Heart left ventricle (tissue), 16 donors: ENCODE measurements around the gene COL16A1. TPM values are rescaled to one million over a fixed set of nuclear protein-coding genes. Genes with fewer than 3 reads are reported as not detected.

Experiments
- ATAC-seq, 4 donors: fragments of 200-7000 bp; cut with Tn5 transposase; one replicate each; pipeline ENCODE4 v1.9.1; 2020 to 2022; ENCODE audit warnings: moderate library complexity in 4 of 4, mild to moderate bottlenecking in 3 of 4, moderate number of reproducible peaks in 1 of 4
- DNase-seq, 5 donors: peaks; one replicate each; pipeline ENCODE4 v3.0.0-alpha.2; 2020
- H3K27ac ChIP-seq, 12 donors: fragments of 200-600 bp; sonication (generic) in 4 of 12; one replicate each; pipeline versions ENCODE4 v1.5.0 to v1.8.0; 2016 to 2022; ENCODE audit warnings: mild to moderate bottlenecking in 2 of 12
- H3K27me3 ChIP-seq, 9 donors: fragments of 200-600 bp; sonication (generic) in 2 of 9; one replicate each; pipeline versions ENCODE4 v1.5.1 to v1.8.0; 2016 to 2022; ENCODE audit warnings: mild to moderate bottlenecking in 3 of 9
- H3K36me3 ChIP-seq, 9 donors: fragments of 200-600 bp; sonication (generic) in 2 of 9; one replicate each; pipeline versions ENCODE4 v1.5.0 to v1.8.0; 2018 to 2022; ENCODE audit warnings: mild to moderate bottlenecking in 2 of 9
- H3K4me1 ChIP-seq, 12 donors: fragments of 200-600 bp; sonication (generic) in 4 of 12; one replicate each; pipeline versions ENCODE4 v1.5.0 to v1.8.0; 2016 to 2022; ENCODE audit warnings: mild to moderate bottlenecking in 3 of 12
- H3K4me3 ChIP-seq, 12 donors: fragments of 200-600 bp; sonication (generic) in 4 of 12; one replicate each; pipeline versions ENCODE4 v1.5.0 to v1.8.0; 2017 to 2022; ENCODE audit warnings: mild to moderate bottlenecking in 9 of 12, moderate library complexity in 4 of 12
- H3K9me3 ChIP-seq, 12 donors: fragments of 200-600 bp; sonication (generic) in 4 of 12; one replicate each; pipeline versions ENCODE4 v1.5.0 to v1.8.0; 2016 to 2022; ENCODE audit warnings: mild to moderate bottlenecking in 1 of 12
- CTCF ChIP-seq, 12 donors: fragments of 200-600 bp; sonication (generic) in 4 of 12; IDR thresholded peaks; one replicate each; pipeline versions ENCODE4 v1.5.0 to v1.8.0; 2018 to 2022; ENCODE audit warnings: antibody characterized with exemption in 12 of 12, mild to moderate bottlenecking in 5 of 12
- POLR2A ChIP-seq, 2 donors: fragments of 450-650 bp; IDR thresholded peaks; one replicate each; pipeline ENCODE4 v1.6.1; 2017; ENCODE audit warnings: antibody characterized with exemption in 2 of 2, mild to moderate bottlenecking in 2 of 2, moderate library complexity in 2 of 2
- WGBS, 4 donors: extraction: QIAGEN DNeasy Blood & Tissue Kit in 2 of 4; methylation state at CpG; one replicate each; pipeline versions ENCODE4 v1.1.5 to v1.1.7; 2013 to 2018; 5-methylcytosine and 5-hydroxymethylcytosine counted together
- intact Hi-C, 10 donors: fragments of 100-400 bp; cut with DNase I; formaldehyde crosslinking; loops; one replicate each; pipeline versions ENCODE4 v1.11.1 to v1.14.2; 2022
- polyA plus RNA-seq, 2 donors: library from polyadenylated mRNA; stranded (reverse); fragments of 200-250 nt; gene quantifications; one replicate each; pipeline ENCODE4 v1.2.3, GENCODE V29; 2013
- total RNA-seq, 9 donors: library from RNA; depleted of rRNA in 2 of 9; stranded (reverse); fragments of >200 nt in 2 of 9; fragmentation: NEBNext Ultra II Directional in 3 of 9; extraction: Animal tissue kit (Norgen Biotek cat#: 25700) in 3 of 9; gene quantifications; one replicate each; pipeline versions ENCODE4 v1.1.0 to v1.2.4, GENCODE V29; 2016 to 2023
- donor health status: ischemic (EF 13 %, LVEDD 7.1; RV severe dilation, severe dysfunction).
- donor health status: healthy with polysubstance abuse.
- donor health status: DM: no; HTN: yes; CAD: no.
- donor health status: DM: no; HTN: no; CAD: no.
- donor health status: ischemic (EF 25% LVEDD 6.9; RV normal size, moderate dysfunction).
- donor health status: ischemic (EF 25% LVEDD 5.7; RV mildly dilated, moderate dysfunction).
- donor health status: healthy.
- donor health status: DM: yes; HTN: yes; CAD: no.
- donor health status: ischemic (EF 35%, LVEDD 5.7; RV mildly dilated, moderate dysfunction).
- donor health status: nonischemic (EF 11% LVEDD 7.7; RV severe dilation, severe dysfunction).
- donor health status: DM: yes; HTN: yes; CAD: no.
- donor health status: PGD.
- donor health status: ischemic (EF 29% LVEDD 5.4; RV normal size, mild dysfunction).
- donor health status: nonischemic (EF 23%, LVEDD 6.1; RV moderate dilation, normal function).

Gene COL16A1
- total and polyA plus RNA-seq, 11 donors: 7.5 to 24.1 (median 13.1) TPM

- Histone ChIP-seq H3K4me1 (peaks cover 0 to 80% (median 41%) of the 10 kb centered on the region in 12 donors), H3K4me3 (no peak overlapping the region), H3K27me3 (no peaks in the 10 kb centered on the region), H3K36me3 (peaks cover 0 to 58% (median 48%) of the 10 kb centered on the region in 9 donors), H3K9me3 (no peaks in the 10 kb centered on the region), H3K27ac (peak overlapping the region; percentile 83 to 97 (median 90))
- WGBS, 4 donors: 37 to 60% (median 53%) methylated on average over 10 to 11 of the region's 11 CpGs
- intact Hi-C loops: loop anchor here in 1 of 10 donors (5.0 kb wide), 1 partner anchor 61 kb away; no protein-coding TSS in a partner anchor
- no peak for TF ChIP-seq CTCF (IDR thresholded peaks at IDR 0.05)
- no peak for TF ChIP-seq POLR2A (IDR thresholded peaks at IDR 0.05)
- ATAC-seq (peak; percentile 77 to 86 (median 84)), DNase-seq (peak in 4 of 5 donors; percentile 69 to 90 (median 80))
Observed at GRCh38 chr1:31627930-31628559, 75.8 kb downstream of the COL16A1 start.

- whole genome bisulfite sequencing, 4 donors: 27 to 47% (median 41%) methylated on average over 6 to 13 of the region's 13 CpGs
- H3K9me3 ChIP-seq: no peaks in the 10 kb centered on the region
- H3K36me3 ChIP-seq: peaks cover 0 to 52% (median 42%) of the 10 kb centered on the region in 9 donors
- peak; percentile 73 to 84 (median 80) for ATAC-seq
- H3K27ac ChIP-seq: peak overlapping the region; percentile 83 to 97 (median 90)
- intact Hi-C loops: loop anchor here in 1 of 10 donors (5.0 kb wide), 1 partner anchor 60 kb away; no protein-coding TSS in a partner anchor
- H3K4me3 ChIP-seq: no peak overlapping the region
- H3K27me3 ChIP-seq: no peaks in the 10 kb centered on the region
- no peak for TF ChIP-seq CTCF (IDR thresholded peaks at IDR 0.05)
- no peak for TF ChIP-seq POLR2A (IDR thresholded peaks at IDR 0.05)
- peak; percentile 75 to 90 (median 80) for DNase-seq
- H3K4me1 ChIP-seq: peaks cover 0 to 77% (median 40%) of the 10 kb centered on the region in 12 donors
Observed at GRCh38 chr1:31627301-31627929, 76.4 kb downstream of the COL16A1 start.

GRCh38 chr1:31626223-31627207 is 77.3 kb downstream of the COL16A1 start:
- Histone ChIP-seq H3K9me3 (no peaks in the 10 kb centered on the region), H3K36me3 (peaks cover 0 to 43% (median 34%) of the 10 kb centered on the region in 9 donors), H3K4me1 (peaks cover 3 to 77% (median 41%) of the 10 kb centered on the region in 12 donors), H3K4me3 (no peak overlapping the region), H3K27me3 (no peaks in the 10 kb centered on the region), H3K27ac (peak overlapping the region; percentile 83 to 97 (median 90))
- ATAC-seq (peak in 3 of 4 donors; percentile 5 to 27 (median 6)), DNase-seq (peak in 2 of 5 donors; percentile 39 to 70)
- TF ChIP-seq POLR2A (IDR thresholded peaks at IDR 0.05): no peak
- TF ChIP-seq CTCF (IDR thresholded peaks at IDR 0.05): no peak
- intact Hi-C loops: loop anchor here in 1 of 10 donors (5.0 kb wide), 1 partner anchor 59 kb away; no protein-coding TSS in a partner anchor
- 49 to 61% (median 60%) methylated on average over 18 to 23 of the region's 23 CpGs for WGBS, 4 donors
